ENCODE measurements around the gene SENP2.
"Not testable (repeated sequence)": the region's sequence is repeated elsewhere in the genome, so short reads cannot be mapped to it uniquely, and the experiment has no call there.

SENP2 gene

DNA sequence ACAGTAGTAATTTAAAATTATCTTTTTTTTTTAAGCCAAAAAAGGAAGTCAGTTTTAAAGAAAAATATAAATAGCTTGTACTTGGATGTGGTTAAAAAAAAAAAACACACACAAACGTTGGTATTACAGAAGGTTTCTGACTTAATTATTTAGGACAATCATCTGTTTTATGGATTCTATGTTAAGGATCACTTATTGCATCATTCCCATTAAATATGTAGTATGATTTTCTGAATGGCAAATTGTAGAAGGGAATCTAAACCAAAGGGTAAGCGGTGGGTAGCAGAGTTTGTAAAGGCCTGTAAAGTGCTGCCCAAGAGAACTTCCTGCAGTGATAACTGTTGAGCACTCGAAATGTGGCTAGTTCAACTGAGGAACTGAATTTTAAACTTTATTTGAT, 8.0 kb downstream of the SENP2 start:
- DNase-seq, result no peak

- DNase-seq, result no peak
Observed at GRCh38 chr3:185595526-185595925, 9.4 kb downstream of the SENP2 start.

DNA sequence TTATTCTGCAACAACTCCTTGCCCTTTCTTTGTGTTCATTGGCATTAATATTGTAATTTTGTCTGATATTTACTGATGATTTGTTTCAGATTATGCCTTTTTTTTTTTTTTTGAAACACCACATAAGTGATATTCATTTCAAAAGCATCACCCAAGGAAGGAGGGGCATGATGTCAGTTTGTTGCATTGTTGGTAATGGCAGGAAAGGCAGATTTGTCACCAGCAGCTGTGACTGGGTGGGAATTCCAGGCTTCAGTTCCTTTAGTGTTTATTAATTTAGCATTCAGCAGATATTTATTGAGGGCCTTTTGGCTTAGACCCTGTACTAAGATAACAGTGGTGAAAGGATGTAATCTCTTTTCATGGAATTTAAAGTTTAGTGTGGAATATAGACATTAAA, 19.5 kb downstream of the SENP2 start:
- DNase-seq, result no peak

GRCh38 chr3:185606196-185606595, 20.1 kb downstream of the SENP2 start:
- DNase-seq, result no peak

GRCh38 chr3:185613016-185613415, 26.9 kb downstream of the SENP2 start:
- DNase-seq, result no peak

GRCh38 chr3:185623939-185624665, 38.0 kb downstream of the SENP2 start:
- no peak for DNase-seq

DNA sequence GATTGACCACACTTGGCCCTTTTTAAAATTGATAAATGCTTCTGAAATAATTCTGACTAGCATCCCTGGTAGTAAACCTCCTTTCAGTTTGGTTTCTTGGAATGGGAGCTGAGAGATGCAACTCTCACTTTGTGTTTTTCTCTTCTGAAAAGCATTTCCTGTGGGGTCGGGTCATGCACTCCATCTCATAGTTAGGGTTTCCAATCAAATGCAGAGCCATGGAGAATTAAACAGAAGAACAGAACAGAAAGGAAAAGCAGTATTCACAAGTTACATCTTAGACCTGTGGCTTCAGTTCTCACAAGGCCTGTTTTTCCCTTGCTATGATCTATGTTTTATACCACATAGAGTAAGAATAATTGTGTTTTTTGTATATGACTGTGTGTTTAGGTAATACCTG, 39.7 kb downstream of the SENP2 start:
- no peak for DNase-seq

GRCh38 chr3:185629554-185630181, 43.6 kb downstream of the SENP2 start:
- no peak for DNase-seq

DNA sequence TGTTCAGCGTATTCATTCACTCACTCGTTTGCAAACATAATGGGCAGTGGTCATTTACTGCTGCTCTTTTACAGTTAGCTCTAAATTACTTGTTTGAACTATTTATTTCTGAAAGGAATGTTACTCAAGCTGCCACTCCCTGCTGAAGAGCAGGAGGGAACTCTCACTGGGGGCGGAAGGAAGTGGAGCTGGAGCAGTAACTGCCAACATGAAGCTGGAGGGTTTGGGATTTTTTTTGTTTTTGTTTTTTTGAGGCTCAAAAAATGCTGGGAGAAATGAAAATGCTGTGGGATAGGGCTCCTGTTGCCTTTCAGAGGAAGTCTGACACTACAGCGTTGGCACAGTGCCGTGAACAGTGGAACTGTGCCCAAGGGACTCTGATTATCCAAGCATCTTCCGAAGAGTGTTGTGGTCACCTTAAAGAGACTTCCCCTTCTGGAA, 44.1 kb downstream of the SENP2 start:
- no peak for DNase-seq

GRCh38 chr3:185631108-185631507, 45.0 kb downstream of the SENP2 start:
- DNase-seq, result no peak

DNA sequence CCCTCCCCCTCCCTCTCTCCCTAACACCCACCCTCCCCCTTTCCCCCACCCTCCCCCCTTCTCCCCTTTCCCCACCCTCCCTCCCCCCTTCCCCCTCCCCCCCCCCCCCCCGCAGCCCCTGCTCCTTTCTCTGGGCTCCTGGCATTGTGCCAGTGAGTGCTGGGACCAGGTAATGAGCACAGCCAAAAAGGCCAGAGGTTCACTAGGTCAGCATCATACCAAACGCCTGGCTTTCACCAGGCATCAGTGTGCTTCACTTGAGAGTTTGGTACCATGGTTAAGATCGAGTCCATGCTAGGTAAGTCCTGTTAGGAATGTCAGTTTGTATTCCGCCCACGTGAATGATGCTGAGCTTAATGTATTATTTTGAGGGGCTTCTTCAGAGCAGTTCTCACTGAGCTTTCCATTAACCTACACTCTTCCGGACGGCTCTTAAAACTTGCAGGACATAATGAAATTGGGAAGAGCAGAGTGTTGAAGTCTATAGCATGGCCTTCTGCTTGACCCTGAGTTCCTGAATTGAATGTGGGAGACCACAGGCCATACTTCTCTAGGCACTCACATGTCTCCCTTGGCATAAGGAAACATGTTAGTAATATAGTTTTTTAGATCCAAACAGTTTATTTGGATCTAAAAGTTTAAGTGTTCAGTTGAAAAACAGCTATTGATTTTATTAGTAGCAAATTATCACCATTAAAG, 45.6 kb downstream of the SENP2 start:
- no peak for DNase-seq

- DNase-seq, result no peak
Observed at GRCh38 chr3:185632996-185633395, 46.9 kb downstream of the SENP2 start.

- no peak for DNase-seq
Observed at GRCh38 chr3:185637388-185637787, 51.3 kb downstream of the SENP2 start.

DNA sequence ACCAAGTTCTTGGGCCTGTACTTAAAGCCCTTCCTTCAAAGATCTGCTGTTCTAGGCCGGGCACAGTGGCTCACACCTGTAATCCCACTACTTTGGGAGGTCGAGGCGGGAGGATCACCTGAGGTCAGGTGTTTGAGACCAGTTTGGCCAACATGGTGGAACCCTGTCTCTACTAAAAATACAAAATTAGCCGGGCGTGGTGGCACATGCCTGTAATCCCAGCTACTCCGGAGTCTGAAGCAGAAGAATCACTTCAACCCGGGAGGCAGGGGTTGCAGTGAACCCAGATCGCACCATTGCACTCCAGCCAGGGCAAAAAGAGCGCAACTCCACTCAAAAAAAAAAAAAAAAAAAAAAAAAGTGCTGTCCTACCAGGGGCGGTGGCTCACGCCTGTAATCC, 52.6 kb downstream of the SENP2 start:
- not testable (repeated sequence) for DNase-seq

- DNase-seq, result no peak
Observed at GRCh38 chr3:185639632-185640206, 53.6 kb downstream of the SENP2 start.

DNA sequence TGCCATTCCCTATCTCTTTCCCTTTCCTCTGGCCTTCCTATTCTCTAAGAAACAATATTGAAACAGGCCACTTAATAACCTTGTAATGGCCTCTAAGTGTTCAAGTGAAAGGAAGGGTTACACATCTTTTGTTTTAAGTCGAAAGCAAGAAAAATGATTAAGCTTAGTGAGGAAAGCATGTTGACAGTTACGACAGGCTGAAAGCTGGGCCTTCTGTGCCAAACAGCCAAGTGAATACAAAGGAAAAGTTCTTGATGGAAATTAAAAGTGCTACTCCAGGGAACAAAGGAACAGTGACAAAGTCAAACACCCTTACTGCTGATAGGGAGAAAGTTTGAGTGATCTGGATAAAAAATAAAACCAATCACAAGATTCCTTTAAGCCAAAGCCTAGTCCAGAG, 54.2 kb downstream of the SENP2 start:
- no peak for DNase-seq

- DNase-seq, result not testable (repeated sequence)
Observed at GRCh38 chr3:185645191-185645590, 59.1 kb downstream of the SENP2 start.

GRCh38 chr3:185645596-185646381, 59.7 kb downstream of the SENP2 start:
- DNase-seq, result no peak

DNA sequence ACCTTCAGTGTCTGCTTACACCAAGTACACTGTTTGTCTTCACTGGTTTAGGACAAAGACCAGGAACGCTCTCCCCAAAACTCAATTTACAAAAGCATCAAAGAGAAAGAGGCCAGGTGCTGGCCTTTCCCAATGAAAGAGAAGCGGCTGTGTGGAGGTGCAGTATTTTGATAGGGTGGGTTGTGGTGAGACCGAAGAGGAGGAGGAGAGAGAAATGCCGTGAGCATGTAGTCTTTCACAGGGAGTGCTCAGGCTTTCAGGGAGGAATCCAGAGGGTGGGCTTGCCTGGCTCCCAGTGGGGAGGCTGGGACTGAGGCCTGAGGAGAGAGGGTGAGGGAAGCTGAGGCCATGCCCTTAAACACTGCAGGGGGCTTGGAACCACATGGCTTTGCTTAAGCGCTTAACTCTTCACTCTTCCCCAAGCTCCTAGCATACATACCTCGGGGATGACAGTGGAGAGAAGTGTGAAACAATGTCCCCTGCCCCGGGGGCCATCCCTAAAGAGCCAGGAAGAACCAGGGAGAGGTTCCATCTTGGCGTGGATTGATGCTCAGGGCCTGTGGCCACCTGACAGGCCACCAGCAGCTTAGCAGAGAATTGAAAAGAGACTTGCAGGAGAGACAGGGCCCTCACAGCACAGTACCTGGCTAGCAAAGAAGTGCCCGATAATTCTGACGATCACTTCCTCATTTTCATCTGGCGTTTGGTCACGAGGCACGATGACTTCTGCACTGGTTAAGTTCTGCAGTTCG, 60.5 kb downstream of the SENP2 start:
- no peak for DNase-seq

GRCh38 chr3:185647134-185647879, 61.2 kb downstream of the SENP2 start:
- DNase-seq, result no peak

GRCh38 chr3:185647880-185648210, 61.8 kb downstream of the SENP2 start:
- no peak for DNase-seq

- DNase-seq, result no peak
Observed at GRCh38 chr3:185648396-185648795, 62.3 kb downstream of the SENP2 start.
